Loucy (cell line): Measurements from ENCODE around the gene SEC16A.

Source experiments
- CTCF ChIP-seq: fragments of 200-600 bp; sonication (generic); conservative IDR thresholded peaks from 2 replicates; pipeline ENCODE4 v1.5.1; 2014; ENCODE audit warnings: mild to moderate bottlenecking, antibody characterized with exemption, low read length
- EZH2phosphoT487 ChIP-seq: fragments of 200-600 bp; IDR thresholded peaks from 2 replicates; pipeline ENCODE4 v1.6.1; 2018; ENCODE audit warnings: antibody characterized with exemption, mild to moderate bottlenecking, moderate library complexity, borderline replicate concordance

GRCh38 chr9:136433849-136434579 is 48.8 kb downstream of the SEC16A start:
- TF ChIP-seq CTCF (no peak), EZH2phosphoT487 (no peak)
